Fibroblast of lung (primary cell): ENCODE data around the gene CROCC.
"Not testable (repeated sequence)": the region's sequence is repeated elsewhere in the genome, so short reads cannot be mapped to it uniquely, and the experiment has no call there.

ENCODE experiments used
- CTCF ChIP-seq, 2 donors: IDR thresholded peaks in 1 of 2; conservative IDR thresholded peaks in 1 of 2; 1 replicate in 1 of 2; 2 replicates in 1 of 2; pipeline ENCODE4 v1.5.1; 2011 to 2012; ENCODE audit warnings: low read length in 2 of 2, control low read depth in 1 of 2, inconsistent platforms in 1 of 2, low read depth in 1 of 2, mild to moderate bottlenecking in 1 of 2
- EZH2 ChIP-seq: IDR thresholded peaks from 2 replicates; pipeline ENCODE4 v1.5.1; 2012; ENCODE audit warnings: low read length, control low read depth, mild to moderate bottlenecking; ENCODE audit errors: missing control alignments

GRCh38 chr1:16895598-16896315 lies 26.0 kb upstream of the CROCC start, which contains the start of gene RNU1-2:
- not testable (repeated sequence) for TF ChIP-seq CTCF (conservative IDR thresholded peaks at IDR 0.05 in 1 of 2, IDR thresholded peaks at IDR 0.05 in 1 of 2; ENCODE audit: low read depth in 1 of 2, low read length in 2 of 2); EZH2
